Stomach (tissue), 9 donors: Measurements from ENCODE around the gene FOXN3. TPM values are rescaled to one million over a fixed set of nuclear protein-coding genes. Genes with fewer than 3 reads are reported as not detected.

Experiments
- DNase-seq, 2 donors: peaks; one replicate each; pipeline versions ENCODE4 v3.0.0 to v3.0.0-alpha.2; 2013 to 2019
- H3K27ac ChIP-seq, 5 donors: fragments of 200-600 bp in 4 of 5; sonication (generic) in 4 of 5; one replicate each; pipeline ENCODE4 v1.5.1; 2013 to 2019; ENCODE audit warnings: mild to moderate bottlenecking in 1 of 5, moderate library complexity in 1 of 5
- H3K27me3 ChIP-seq, 3 donors: fragments of 200-600 bp; sonication (generic); one replicate each; pipeline ENCODE4 v1.5.1; 2017 to 2019; ENCODE audit warnings: mixed run types in 1 of 3
- H3K36me3 ChIP-seq, 4 donors: fragments of 200-600 bp; sonication (generic); 1 replicate in 3 of 4; 2 replicates in 1 of 4; pipeline ENCODE4 v1.5.1; 2016 to 2019
- H3K4me1 ChIP-seq, 4 donors: fragments of 200-600 bp; sonication (generic); one replicate each; pipeline ENCODE4 v1.5.1; 2016 to 2019
- H3K4me3 ChIP-seq, 4 donors: fragments of 200-600 bp; sonication (generic) in 3 of 4; one replicate each; pipeline ENCODE4 v1.5.1; 2016 to 2019; ENCODE audit warnings: mild to moderate bottlenecking in 1 of 4
- H3K9me3 ChIP-seq, 4 donors: fragments of 200-600 bp; sonication (generic); one replicate each; pipeline ENCODE4 v1.5.1; 2016 to 2019
- EP300 ChIP-seq: sonication (generic); formaldehyde crosslinking; IDR thresholded peaks from one replicate; pipeline ENCODE4 v1.6.1; 2017; ENCODE audit warnings: antibody characterized with exemption
- POLR2A ChIP-seq, 4 donors: fragments of 450-650 bp; IDR thresholded peaks; one replicate each; pipeline ENCODE4 v1.6.1; 2016; ENCODE audit warnings: antibody characterized with exemption in 4 of 4, control low read depth in 2 of 4, mild to moderate bottlenecking in 1 of 4, moderate library complexity in 1 of 4
- POLR2AphosphoS5 ChIP-seq, 3 donors: sonication (generic); formaldehyde crosslinking; IDR thresholded peaks; one replicate each; pipeline ENCODE4 v1.6.1; 2016; ENCODE audit warnings: antibody characterized with exemption in 3 of 3
- WGBS, 5 donors: extraction: QIAGEN DNeasy Blood & Tissue Kit in 3 of 5; methylation state at CpG; one replicate each; pipeline versions ENCODE4 v1.1.5 to v1.1.7; 2013 to 2018; 5-methylcytosine and 5-hydroxymethylcytosine counted together
- intact Hi-C: fragments of 100-400 bp; cut with DNase I; formaldehyde crosslinking; loops from one replicate; pipeline ENCODE4 v1.15.1; 2023; ENCODE audit warnings: low total_unique reads
- polyA plus RNA-seq, 3 donors: library from polyadenylated mRNA; stranded (reverse); fragments of 200-250 nt; gene quantifications; one replicate each; pipeline ENCODE4 v1.2.3, GENCODE V29; 2013
- total RNA-seq, 5 donors: library from RNA; depleted of rRNA; stranded (reverse); fragments of >200 nt; gene quantifications; one replicate each; pipeline versions ENCODE4 v1.1.0 to v1.2.3, GENCODE V29; 2014 to 2016
- TF ChIP-seq, protein P1 (sequence below), 7 experiments: fragments of 450-650 bp in 4 of 7; fragments of 200-600 bp in 3 of 7; sonication (generic) in 3 of 7; IDR thresholded peaks; one replicate each; pipeline ENCODE4 v1.5.1; 2016 to 2019; ENCODE audit warnings: antibody characterized with exemption in 7 of 7, control low read depth in 2 of 7, mild to moderate bottlenecking in 1 of 7
- donor health status: healthy with polysubstance abuse.
- donor health status: Bipolar disorder and iron deficiency.
- donor health status: healthy.

FOXN3 gene
- total and polyA plus RNA-seq, 8 donors = 12.5 to 126 (median 56.6) TPM

DNA sequence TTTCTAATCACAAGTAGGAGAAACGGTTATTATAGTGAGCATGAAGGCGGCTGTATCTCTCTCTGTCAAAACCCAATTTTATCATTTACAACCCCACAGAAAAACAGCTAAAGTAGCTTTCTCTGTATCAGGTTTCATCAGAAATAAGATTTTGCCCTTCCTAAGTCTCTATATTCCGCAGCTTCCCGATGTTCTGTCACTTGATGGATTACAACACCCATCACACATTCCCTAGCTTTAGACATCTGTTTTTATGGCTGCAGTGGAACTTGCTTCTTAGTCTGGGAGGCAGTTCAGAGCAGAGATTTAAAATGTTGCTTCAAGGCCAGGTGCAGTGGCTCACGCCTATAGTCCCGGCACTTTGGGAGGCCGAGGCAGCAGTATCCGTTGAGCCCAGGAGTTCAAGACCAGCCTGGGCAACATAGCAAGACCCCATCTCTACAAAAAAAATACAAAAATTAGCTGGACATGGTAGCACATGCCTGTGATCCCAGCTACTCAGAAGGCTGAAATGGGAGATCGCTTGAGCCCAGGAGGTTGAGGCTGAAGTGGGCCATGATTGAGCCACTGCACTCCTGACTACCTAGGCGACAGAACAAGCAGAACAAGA is 27.6 kb upstream of the FOXN3 start:
- 80 to 93% (median 84%) methylated on average over 10 of the region's 10 CpGs for WGBS, 5 donors
- no peak for DNase-seq
- no peak overlapping the region for H3K4me3 ChIP-seq

DNA sequence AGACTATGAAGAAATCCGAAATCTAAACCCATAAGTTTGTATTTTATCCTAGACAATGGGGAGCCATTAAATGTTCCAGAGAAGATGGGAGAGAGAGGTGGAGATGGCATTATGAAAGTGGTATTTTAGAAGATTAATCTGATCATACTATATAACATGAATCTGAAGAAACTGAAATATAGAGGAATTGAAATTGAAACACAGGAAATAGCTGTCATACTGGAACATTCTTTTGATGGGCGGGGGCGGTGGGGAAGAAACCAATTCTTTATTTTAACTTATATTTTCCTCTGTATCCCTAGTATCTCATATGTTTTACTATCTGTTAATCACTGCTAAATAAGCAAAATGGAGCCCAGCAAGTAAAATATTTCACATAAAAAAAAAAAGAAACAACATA is 27.0 kb upstream of the FOXN3 start:
- no peak overlapping the region for H3K4me3 ChIP-seq
- 71 to 84% (median 79%) methylated on average over 3 of the region's 3 CpGs for WGBS, 5 donors
- H3K4me1 ChIP-seq = peaks cover 0 to 20% (median 4%) of the 10 kb centered on the region in 4 donors
- no peaks in the 10 kb centered on the region for H3K36me3 ChIP-seq
- H3K27me3 ChIP-seq = no peaks in the 10 kb centered on the region
- no peak for DNase-seq
- TF ChIP-seq POLR2A (IDR thresholded peaks at IDR 0.05) (no peak), EP300 (no peak)
- no peak overlapping the region for H3K27ac ChIP-seq
- intact Hi-C loops = no loop called here
- no peaks in the 10 kb centered on the region for H3K9me3 ChIP-seq

More for the DNA sequence above, 27.6 kb upstream of the FOXN3 start:
- H3K9me3 ChIP-seq = no peaks in the 10 kb centered on the region
- no peaks in the 10 kb centered on the region for H3K36me3 ChIP-seq
- peaks cover 0 to 20% (median 7%) of the 10 kb centered on the region in 4 donors for H3K4me1 ChIP-seq
- intact Hi-C loops = no loop called here
- TF ChIP-seq EP300 = no peak
- no peak for TF ChIP-seq POLR2A (IDR thresholded peaks at IDR 0.05)
- no peak for TF ChIP-seq POLR2AphosphoS5 (IDR thresholded peaks at IDR 0.05)
- TF ChIP-seq, protein P1, sequence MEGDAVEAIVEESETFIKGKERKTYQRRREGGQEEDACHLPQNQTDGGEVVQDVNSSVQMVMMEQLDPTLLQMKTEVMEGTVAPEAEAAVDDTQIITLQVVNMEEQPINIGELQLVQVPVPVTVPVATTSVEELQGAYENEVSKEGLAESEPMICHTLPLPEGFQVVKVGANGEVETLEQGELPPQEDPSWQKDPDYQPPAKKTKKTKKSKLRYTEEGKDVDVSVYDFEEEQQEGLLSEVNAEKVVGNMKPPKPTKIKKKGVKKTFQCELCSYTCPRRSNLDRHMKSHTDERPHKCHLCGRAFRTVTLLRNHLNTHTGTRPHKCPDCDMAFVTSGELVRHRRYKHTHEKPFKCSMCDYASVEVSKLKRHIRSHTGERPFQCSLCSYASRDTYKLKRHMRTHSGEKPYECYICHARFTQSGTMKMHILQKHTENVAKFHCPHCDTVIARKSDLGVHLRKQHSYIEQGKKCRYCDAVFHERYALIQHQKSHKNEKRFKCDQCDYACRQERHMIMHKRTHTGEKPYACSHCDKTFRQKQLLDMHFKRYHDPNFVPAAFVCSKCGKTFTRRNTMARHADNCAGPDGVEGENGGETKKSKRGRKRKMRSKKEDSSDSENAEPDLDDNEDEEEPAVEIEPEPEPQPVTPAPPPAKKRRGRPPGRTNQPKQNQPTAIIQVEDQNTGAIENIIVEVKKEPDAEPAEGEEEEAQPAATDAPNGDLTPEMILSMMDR (IDR thresholded peaks at IDR 0.05) = no peak
- H3K27me3 ChIP-seq = no peaks in the 10 kb centered on the region
- H3K27ac ChIP-seq = peak overlapping the region in 2 of 5 donors; percentile 12 to 32

DNA sequence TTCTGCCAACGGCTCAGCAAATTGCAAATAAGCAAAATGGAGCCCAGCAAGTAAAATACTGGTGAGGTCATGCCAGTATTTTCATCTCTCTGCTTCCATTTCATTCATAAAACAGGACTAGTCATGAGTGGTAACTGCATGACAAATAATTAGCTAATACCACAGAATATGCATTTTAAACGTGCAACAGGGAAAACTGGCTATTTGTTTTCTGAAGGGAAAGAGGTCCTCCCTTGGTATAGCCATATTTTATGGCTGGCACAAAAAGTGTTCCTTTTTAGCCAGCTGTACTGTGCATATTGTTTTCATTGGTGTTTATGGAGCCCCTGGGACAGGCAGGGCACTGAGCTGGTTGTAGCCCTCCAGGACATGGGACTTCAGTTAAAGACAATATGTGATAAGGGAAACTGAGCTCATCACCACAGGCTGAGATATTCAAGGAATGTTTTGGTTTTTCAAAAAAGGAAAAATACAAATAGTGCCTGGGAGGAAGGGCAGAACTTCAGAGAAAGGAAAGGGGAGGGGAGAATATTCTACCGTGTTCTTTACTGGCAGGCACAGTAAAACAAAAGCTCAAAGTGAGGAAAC is 26.1 kb upstream of the FOXN3 start:
- H3K9me3 ChIP-seq = no peaks in the 10 kb centered on the region
- no peak overlapping the region for H3K27ac ChIP-seq
- H3K4me3 ChIP-seq = no peak overlapping the region
- intact Hi-C loops = no loop called here
- no peaks in the 10 kb centered on the region for H3K27me3 ChIP-seq
- no peaks in the 10 kb centered on the region for H3K36me3 ChIP-seq
- DNase-seq = no peak
- TF ChIP-seq POLR2A (IDR thresholded peaks at IDR 0.05) (no peak), EP300 (no peak), POLR2AphosphoS5 (IDR thresholded peaks at IDR 0.05) (no peak)
- TF ChIP-seq, protein P1 (IDR thresholded peaks at IDR 0.05) = no peak
- peaks cover 0 to 20% (median 3%) of the 10 kb centered on the region in 4 donors for H3K4me1 ChIP-seq
- 37 to 66% (median 63%) methylated on average over 3 of the region's 3 CpGs for WGBS, 5 donors

DNA sequence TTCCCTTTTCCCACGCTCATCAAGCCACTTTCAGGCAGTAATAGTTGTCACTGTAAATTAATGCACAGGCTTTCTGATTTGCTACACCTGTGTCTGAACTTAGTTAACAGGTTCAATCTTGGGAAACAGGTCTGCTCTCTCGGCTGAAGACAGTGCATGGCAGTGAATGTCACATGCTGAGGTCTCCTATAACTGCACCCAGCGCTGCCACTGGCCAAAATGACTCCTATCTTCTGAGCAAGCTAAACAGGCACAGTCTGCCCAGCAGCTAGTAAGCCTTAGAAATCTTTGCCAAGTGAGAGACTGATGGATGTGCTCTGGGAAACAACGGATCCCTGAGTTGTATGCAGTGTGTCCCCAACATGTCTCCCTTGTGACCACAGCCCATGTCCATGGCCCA is 25.2 kb upstream of the FOXN3 start:
- TF ChIP-seq POLR2A (IDR thresholded peaks at IDR 0.05) (no peak), EP300 (no peak)
- TF ChIP-seq, protein P1 (IDR thresholded peaks at IDR 0.05) = no peak
- WGBS, 5 donors = 90 to 96% (median 94%) methylated on average over 4 of the region's 4 CpGs
- H3K27me3 ChIP-seq = no peaks in the 10 kb centered on the region
- no peak overlapping the region for H3K4me3 ChIP-seq
- intact Hi-C loops = no loop called here
- H3K9me3 ChIP-seq = no peaks in the 10 kb centered on the region
- peaks cover 0 to 20% (median 3%) of the 10 kb centered on the region in 4 donors for H3K4me1 ChIP-seq
- no peak overlapping the region for H3K27ac ChIP-seq
- DNase-seq = no peak
- H3K36me3 ChIP-seq = no peaks in the 10 kb centered on the region
